MCF 10A (cell line): Measurements from ENCODE around the gene SFRP2. TPM values are rescaled to one million over a fixed set of nuclear protein-coding genes. Genes with fewer than 3 reads are reported as not detected.

Source experiments
- BruUV-seq: library from RNA; stranded (reverse); fragments of 400-500 nt; replicated peaks from 2 replicates; lab custom pipeline; 2021; lab: Mats Ljungman, UMichigan
- CTCF ChIA-PET: fragments of 300-600 bp; sonication (Branson Sonifier 250); formaldehyde crosslinking; extraction: SDS; loops from one replicate; lab custom pipeline; 2021; ENCODE audit warnings: antibody characterized with exemption, inconsistent platforms; lab: Yijun Ruan, JAX
- POLR2A ChIA-PET: fragments of 300-600, 350-650 bp; sonication (Branson Sonifier 250); formaldehyde crosslinking; extraction: SDS; loops from one replicate; lab custom pipeline; 2020; ENCODE audit warnings: antibody characterized with exemption, inconsistent platforms; lab: Yijun Ruan, JAX
- DNase-seq: peaks from one replicate; pipeline ENCODE4 v3.0.0-alpha.2; 2018; ENCODE audit not compliant: unreplicated experiment
- H3K27ac Mint-ChIP-seq: one replicate; pipeline ENCODE4 v1.8.0; 2022; ENCODE audit warnings: mild to moderate bottlenecking, low read depth, mixed read lengths; ENCODE audit not compliant: unreplicated experiment
- H3K27me3 Mint-ChIP-seq: one replicate; pipeline ENCODE4 v1.8.0; 2022; ENCODE audit warnings: mixed read lengths; ENCODE audit not compliant: insufficient read depth, unreplicated experiment
- H3K36me3 Mint-ChIP-seq: one replicate; pipeline ENCODE4 v1.8.0; 2022; ENCODE audit warnings: mild to moderate bottlenecking, moderate library complexity, mixed read lengths; ENCODE audit not compliant: insufficient read depth, unreplicated experiment
- H3K4me1 Mint-ChIP-seq: one replicate; pipeline ENCODE4 v1.8.0; 2022; ENCODE audit warnings: mixed read lengths; ENCODE audit not compliant: insufficient read depth, unreplicated experiment
- H3K4me3 Mint-ChIP-seq: one replicate; pipeline ENCODE4 v1.8.0; 2022; ENCODE audit warnings: mild to moderate bottlenecking, moderate library complexity, mixed read lengths; ENCODE audit not compliant: unreplicated experiment
- H3K9me3 Mint-ChIP-seq: one replicate; pipeline ENCODE4 v1.8.0; 2022; ENCODE audit warnings: mixed read lengths; ENCODE audit not compliant: unreplicated experiment
- CTCF ChIP-seq: fragments of 200-600 bp; IDR thresholded peaks from one replicate; pipeline ENCODE4 v1.8.0; 2022; ENCODE audit warnings: antibody characterized with exemption, mild to moderate bottlenecking; ENCODE audit not compliant: unreplicated experiment
- intact Hi-C: fragments of 100-400 bp; cut with micrococcal nuclease; formaldehyde crosslinking; loops from 2 replicates; pipeline ENCODE4 v1.14.1; 2022
- total RNA-seq: library from RNA; stranded (reverse); gene quantifications from 2 replicates; pipeline ENCODE4 v1.2.3, GENCODE V29; 2022

SFRP2 gene
- total RNA-seq, 1 experiment from 2014 or later, result not detected

- TF ChIP-seq CTCF, result no peak
- ChIA-PET POLR2A (no interaction called here), CTCF (interaction anchor here (1.0 to 1.5 kb wide), 2 partner anchors 293 to 718 kb away, joined by 3 read pairs; no protein-coding TSS in a partner anchor)
- Mint-ChIP-seq H3K27ac (no peak overlapping the region), H3K4me3 (no peak overlapping the region), H3K27me3 (no peaks in the 10 kb centered on the region), H3K36me3 (no peaks in the 10 kb centered on the region), H3K9me3 (no peaks in the 10 kb centered on the region), H3K4me1 (no peaks in the 10 kb centered on the region)
- BruUV-seq, result no TSS peak
- intact Hi-C loops, result loop anchor here (5.0 kb wide), 1 partner anchor 762 kb away; the partner anchor contains the start of gene PLRG1
- DNase-seq, result no peak
Observed at GRCh38 chr4:153789741-153790499, 1.0 kb upstream of the SFRP2 start.

- no peak for DNase-seq
- Mint-ChIP-seq H3K4me1 (no peaks in the 10 kb centered on the region), H3K36me3 (no peaks in the 10 kb centered on the region), H3K27me3 (no peaks in the 10 kb centered on the region), H3K4me3 (no peak overlapping the region), H3K27ac (no peak overlapping the region), H3K9me3 (no peaks in the 10 kb centered on the region)
- TF ChIP-seq CTCF, result no peak
- intact Hi-C loops, result loop anchor here (5.0 kb wide), 1 partner anchor 764 kb away; the partner anchor contains the start of gene PLRG1
- ChIA-PET CTCF (interaction anchor here (0.6 to 3.5 kb wide), 4 partner anchors 424 to 717 kb away, joined by 3 to 23 read pairs (median 3); no protein-coding TSS in a partner anchor), POLR2A (no interaction called here)
- BruUV-seq, result no TSS peak
Observed at GRCh38 chr4:153788051-153788412, 851 bp downstream of the SFRP2 start.

- Mint-ChIP-seq H3K27me3 (no peaks in the 10 kb centered on the region), H3K27ac (no peak overlapping the region), H3K36me3 (no peaks in the 10 kb centered on the region), H3K4me1 (peaks cover 3% of the 10 kb centered on the region), H3K4me3 (no peak overlapping the region), H3K9me3 (no peaks in the 10 kb centered on the region)
- ChIA-PET CTCF (interaction anchor here (0.6 to 3.5 kb wide), 9 partner anchors 8 to 763 kb away, joined by 3 to 23 read pairs (median 5); partner anchors contain the start of gene PLRG1), POLR2A (no interaction called here)
- no TSS peak for BruUV-seq
- no peak for TF ChIP-seq CTCF
- intact Hi-C loops, result loop anchor here (5.0 kb wide), 1 partner anchor 765 kb away; the partner anchor contains the start of gene PLRG1
- DNase-seq, result no peak
Observed at GRCh38 chr4:153787575-153787974, 1.3 kb downstream of the SFRP2 start.

GRCh38 chr4:153787061-153787560 lies 1.8 kb downstream of the SFRP2 start:
- no peak for TF ChIP-seq CTCF
- POLR2A ChIA-PET, result interaction anchor here (0.6 kb wide), 1 partner anchor 527 kb away, joined by 3 read pairs; no protein-coding TSS in a partner anchor
- H3K9me3 Mint-ChIP-seq, result no peaks in the 10 kb centered on the region
- no peak for DNase-seq
- H3K27me3 Mint-ChIP-seq, result no peaks in the 10 kb centered on the region
- no peak overlapping the region for H3K4me3 Mint-ChIP-seq
- no peak overlapping the region for H3K27ac Mint-ChIP-seq
- CTCF ChIA-PET, result interaction anchor here (0.5 to 3.9 kb wide), 20 partner anchors 9 to 763 kb away, joined by 3 to 39 read pairs (median 5); partner anchors contain the start of gene PLRG1
- H3K36me3 Mint-ChIP-seq, result no peaks in the 10 kb centered on the region
- no TSS peak for BruUV-seq
- intact Hi-C loops, result loop anchor here (5.0 kb wide), 1 partner anchor 765 kb away; the partner anchor contains the start of gene PLRG1
- peaks cover 8% of the 10 kb centered on the region for H3K4me1 Mint-ChIP-seq
